Measurements from ENCODE around the gene ARL6IP4.

Gene ARL6IP4

DNA sequence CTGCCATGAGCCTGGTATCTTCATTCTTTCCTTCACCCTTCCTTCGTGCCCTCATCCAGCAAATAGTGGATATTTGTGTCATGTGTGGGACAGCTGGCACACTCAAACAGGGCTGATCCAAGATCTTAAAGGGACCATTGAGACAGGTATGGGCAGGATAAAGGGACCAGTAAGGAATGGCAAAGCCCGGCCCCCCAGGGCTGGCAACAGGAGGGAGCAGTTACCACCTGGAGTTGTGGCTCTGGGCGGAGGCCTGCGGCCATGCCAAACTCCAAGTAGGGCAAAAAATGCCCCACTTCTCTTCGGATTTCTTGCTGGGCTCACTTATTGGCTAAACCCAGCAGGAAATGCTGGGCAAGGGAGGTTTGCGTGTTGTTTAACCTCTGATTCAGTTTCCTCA is 3.3 kb upstream of the ARL6IP4 start:
- TF ChIP-seq, protein P1, sequence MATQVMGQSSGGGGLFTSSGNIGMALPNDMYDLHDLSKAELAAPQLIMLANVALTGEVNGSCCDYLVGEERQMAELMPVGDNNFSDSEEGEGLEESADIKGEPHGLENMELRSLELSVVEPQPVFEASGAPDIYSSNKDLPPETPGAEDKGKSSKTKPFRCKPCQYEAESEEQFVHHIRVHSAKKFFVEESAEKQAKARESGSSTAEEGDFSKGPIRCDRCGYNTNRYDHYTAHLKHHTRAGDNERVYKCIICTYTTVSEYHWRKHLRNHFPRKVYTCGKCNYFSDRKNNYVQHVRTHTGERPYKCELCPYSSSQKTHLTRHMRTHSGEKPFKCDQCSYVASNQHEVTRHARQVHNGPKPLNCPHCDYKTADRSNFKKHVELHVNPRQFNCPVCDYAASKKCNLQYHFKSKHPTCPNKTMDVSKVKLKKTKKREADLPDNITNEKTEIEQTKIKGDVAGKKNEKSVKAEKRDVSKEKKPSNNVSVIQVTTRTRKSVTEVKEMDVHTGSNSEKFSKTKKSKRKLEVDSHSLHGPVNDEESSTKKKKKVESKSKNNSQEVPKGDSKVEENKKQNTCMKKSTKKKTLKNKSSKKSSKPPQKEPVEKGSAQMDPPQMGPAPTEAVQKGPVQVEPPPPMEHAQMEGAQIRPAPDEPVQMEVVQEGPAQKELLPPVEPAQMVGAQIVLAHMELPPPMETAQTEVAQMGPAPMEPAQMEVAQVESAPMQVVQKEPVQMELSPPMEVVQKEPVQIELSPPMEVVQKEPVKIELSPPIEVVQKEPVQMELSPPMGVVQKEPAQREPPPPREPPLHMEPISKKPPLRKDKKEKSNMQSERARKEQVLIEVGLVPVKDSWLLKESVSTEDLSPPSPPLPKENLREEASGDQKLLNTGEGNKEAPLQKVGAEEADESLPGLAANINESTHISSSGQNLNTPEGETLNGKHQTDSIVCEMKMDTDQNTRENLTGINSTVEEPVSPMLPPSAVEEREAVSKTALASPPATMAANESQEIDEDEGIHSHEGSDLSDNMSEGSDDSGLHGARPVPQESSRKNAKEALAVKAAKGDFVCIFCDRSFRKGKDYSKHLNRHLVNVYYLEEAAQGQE (IDR thresholded peaks at IDR 0.05; ENCODE audit: insufficient replicate concordance, low read depth) = no peak
- TF ChIP-seq CTCF (IDR thresholded peaks at IDR 0.05; ENCODE audit: insufficient read depth, low read length) = no peak
- no peak for TF ChIP-seq SPI1 (IDR thresholded peaks at IDR 0.05; ENCODE audit: borderline replicate concordance, low read depth)
- no peak for TF ChIP-seq POLR2AphosphoS5 (IDR thresholded peaks at IDR 0.05; ENCODE audit: low read depth)
- no peak for TF ChIP-seq GABPA (IDR thresholded peaks at IDR 0.05; ENCODE audit: low read depth)
- Histone ChIP-seq H3K4me3 (replicated peaks; ENCODE audit: insufficient read depth, low read length) (no peak overlapping the region), H3K27me3 (ENCODE audit: insufficient read depth, poor library complexity, severe bottlenecking) (no peaks in the 10 kb centered on the region), H3K27ac (replicated peaks) (no peak overlapping the region)
- DNase-seq (ENCODE audit: low read depth in 1 of 2, low spot score in 1 of 2) = no peak

DNA sequence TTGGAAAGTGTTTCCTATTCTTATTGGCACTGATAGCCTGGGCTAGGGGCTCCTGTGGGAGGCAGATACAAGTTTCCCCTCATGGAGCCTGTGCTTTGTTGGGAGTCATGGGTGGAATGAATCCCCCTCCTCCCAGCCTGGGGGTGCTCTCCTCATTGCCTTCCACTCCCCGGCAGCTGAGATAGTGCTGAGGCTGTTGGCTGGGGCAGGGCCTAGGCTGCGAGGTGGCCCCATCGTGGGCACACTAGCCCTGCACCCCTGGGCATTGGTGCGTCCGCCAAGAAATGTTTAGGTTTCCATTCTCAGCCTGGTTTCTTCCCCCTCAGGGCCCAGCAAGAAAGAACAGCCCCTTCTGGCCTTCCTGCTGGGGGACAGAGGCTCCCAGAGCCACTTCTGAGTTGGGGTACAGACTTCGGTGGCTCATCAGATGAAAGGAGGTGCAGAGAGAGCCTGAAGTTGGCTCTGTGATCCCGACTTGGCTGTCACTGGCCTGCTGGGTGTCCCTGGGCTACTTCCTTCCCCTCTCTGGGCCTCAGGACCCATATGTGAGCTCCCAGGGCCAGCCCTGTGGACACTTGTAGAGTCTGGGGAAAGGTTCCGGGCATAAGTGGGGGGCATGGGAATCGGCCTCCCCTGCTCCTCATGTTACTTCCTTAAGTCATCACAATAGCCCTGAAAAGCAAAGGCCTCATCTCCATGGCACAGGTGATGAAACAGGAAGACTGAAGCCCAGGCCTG is 2.7 kb upstream of the ARL6IP4 start:
- no peaks in the 10 kb centered on the region for H3K27me3 ChIP-seq (ENCODE audit: insufficient read depth, poor library complexity, severe bottlenecking)
- TF ChIP-seq POLR2AphosphoS5 (IDR thresholded peaks at IDR 0.05; ENCODE audit: low read depth) (no peak), CTCF (IDR thresholded peaks at IDR 0.05; ENCODE audit: insufficient read depth, low read length) (no peak), SPI1 (IDR thresholded peaks at IDR 0.05; ENCODE audit: borderline replicate concordance, low read depth) (no peak), GABPA (IDR thresholded peaks at IDR 0.05; ENCODE audit: low read depth) (no peak)
- TF ChIP-seq, protein P1 (IDR thresholded peaks at IDR 0.05; ENCODE audit: insufficient replicate concordance, low read depth) = no peak
- no peak for DNase-seq (ENCODE audit: low read depth in 1 of 2, low spot score in 1 of 2)
- no peak overlapping the region for H3K27ac ChIP-seq (replicated peaks)
- no peak overlapping the region for H3K4me3 ChIP-seq (replicated peaks; ENCODE audit: insufficient read depth, low read length)

- Histone ChIP-seq H3K27ac (replicated peaks) (no peak overlapping the region), H3K27me3 (ENCODE audit: insufficient read depth, poor library complexity, severe bottlenecking) (no peaks in the 10 kb centered on the region), H3K4me3 (replicated peaks; ENCODE audit: insufficient read depth, low read length) (no peak overlapping the region)
- TF ChIP-seq, protein P1 (IDR thresholded peaks at IDR 0.05; ENCODE audit: insufficient replicate concordance, low read depth) = no peak
- TF ChIP-seq CTCF (IDR thresholded peaks at IDR 0.05; ENCODE audit: insufficient read depth, low read length) = no peak
- no peak for TF ChIP-seq GABPA (IDR thresholded peaks at IDR 0.05; ENCODE audit: low read depth)
- TF ChIP-seq POLR2AphosphoS5 (IDR thresholded peaks at IDR 0.05; ENCODE audit: low read depth) = no peak
- TF ChIP-seq SPI1 (IDR thresholded peaks at IDR 0.05; ENCODE audit: borderline replicate concordance, low read depth) = no peak
- DNase-seq (ENCODE audit: low read depth in 1 of 2, low spot score in 1 of 2) = no peak
These were observed 1.9 kb upstream of the ARL6IP4 start for GRCh38 chr12:122978507-122978955.
